ENCODE results near the gene ALOX5.

GRCh38 chr10:45380903-45381620 lies 7.0 kb downstream of the ALOX5 start:
- TF ChIP-seq POLR2A (IDR thresholded peaks at IDR 0.05) (no peak), POLR2AphosphoS5 (IDR thresholded peaks at IDR 0.05) (no peak)
